ENCODE measurements around the gene TRPC4AP. TPM values are rescaled to one million over a fixed set of nuclear protein-coding genes. Genes with fewer than 3 reads are reported as not detected.
"Not testable (repeated sequence)": the region's sequence is repeated elsewhere in the genome, so short reads cannot be mapped to it uniquely, and the experiment has no call there.

Gene TRPC4AP
- polyA plus RNA-seq, 1 donor from 2014 or later: 53.4 TPM

GRCh38 chr20:35084998-35085397, 7.6 kb downstream of the TRPC4AP start:
- H3K36me3 Mint-ChIP-seq: no peaks in the 10 kb centered on the region
- no peaks in the 10 kb centered on the region for H3K27me3 Mint-ChIP-seq
- no peaks in the 10 kb centered on the region for H3K9me3 Mint-ChIP-seq
- no peak overlapping the region for H3K4me3 Mint-ChIP-seq
- H3K4me1 Mint-ChIP-seq: peaks cover 17 to 31% (median 18%) of the 10 kb centered on the region in 3 donors
- H3K27ac Mint-ChIP-seq: no peak overlapping the region

GRCh38 chr20:35080348-35080642, 12.3 kb downstream of the TRPC4AP start:
- H3K36me3 Mint-ChIP-seq, H3K27ac Mint-ChIP-seq, H3K9me3 Mint-ChIP-seq, H3K27me3 Mint-ChIP-seq, H3K4me3 Mint-ChIP-seq: not testable (repeated sequence)
- H3K4me1 Mint-ChIP-seq: peaks cover 18 to 22% (median 18%) of the 10 kb centered on the region in 3 donors

- Mint-ChIP-seq H3K27ac (peak overlapping the region in 1 of 3 donors; percentile 31), H3K4me3 (peak overlapping the region in 1 of 4 donors; percentile 41), H3K4me1 (peaks cover 14 to 22% (median 15%) of the 10 kb centered on the region in 3 donors), H3K27me3 (no peaks in the 10 kb centered on the region), H3K9me3 (no peaks in the 10 kb centered on the region), H3K36me3 (peaks cover 8% of the 10 kb centered on the region)
These were observed 12.9 kb downstream of the TRPC4AP start for GRCh38 chr20:35079472-35080347.

- peaks cover 0 to 3% (median 0%) of the 10 kb centered on the region in 3 donors for H3K9me3 Mint-ChIP-seq
- H3K36me3 Mint-ChIP-seq: peaks cover 10% of the 10 kb centered on the region
- H3K27ac Mint-ChIP-seq: no peak overlapping the region
These were observed 14.7 kb downstream of the TRPC4AP start for GRCh38 chr20:35077872-35078271.

GRCh38 chr20:35077341-35077740, 15.3 kb downstream of the TRPC4AP start:
- Mint-ChIP-seq H3K27ac (no peak overlapping the region), H3K36me3 (peaks cover 10% of the 10 kb centered on the region), H3K4me1 (peaks cover 8 to 17% (median 11%) of the 10 kb centered on the region in 3 donors), H3K4me3 (no peak overlapping the region), H3K27me3 (no peaks in the 10 kb centered on the region), H3K9me3 (peaks cover 0 to 5% (median 0%) of the 10 kb centered on the region in 3 donors)

More at GRCh38 chr20:35077872-35078271, 14.7 kb downstream of the TRPC4AP start:
- no peak overlapping the region for H3K4me3 Mint-ChIP-seq
- H3K4me1 Mint-ChIP-seq: peaks cover 11 to 20% (median 13%) of the 10 kb centered on the region in 3 donors
- H3K27me3 Mint-ChIP-seq: no peaks in the 10 kb centered on the region

- not testable (repeated sequence) for H3K27me3 Mint-ChIP-seq, H3K4me3 Mint-ChIP-seq
- H3K4me1 Mint-ChIP-seq: peaks cover 18 to 22% (median 20%) of the 10 kb centered on the region in 3 donors
These were observed 21.0 kb downstream of the TRPC4AP start for GRCh38 chr20:35071436-35072153.

GRCh38 chr20:35066194-35066593, 26.4 kb downstream of the TRPC4AP start:
- no peak overlapping the region for H3K27ac Mint-ChIP-seq
- H3K27me3 Mint-ChIP-seq: no peaks in the 10 kb centered on the region
- peaks cover 28 to 46% (median 35%) of the 10 kb centered on the region in 3 donors for H3K4me1 Mint-ChIP-seq
- H3K4me3 Mint-ChIP-seq: no peak overlapping the region
- peaks cover 10% of the 10 kb centered on the region for H3K36me3 Mint-ChIP-seq
- no peaks in the 10 kb centered on the region for H3K9me3 Mint-ChIP-seq

More at GRCh38 chr20:35071436-35072153, 21.0 kb downstream of the TRPC4AP start:
- H3K36me3 Mint-ChIP-seq: peaks cover 10% of the 10 kb centered on the region
- not testable (repeated sequence) for H3K9me3 Mint-ChIP-seq
- H3K27ac Mint-ChIP-seq: peak overlapping the region in 1 of 3 donors; percentile 64

- no peak overlapping the region for H3K4me3 Mint-ChIP-seq
- peaks cover 23 to 44% (median 30%) of the 10 kb centered on the region in 3 donors for H3K4me1 Mint-ChIP-seq
- H3K27me3 Mint-ChIP-seq: no peaks in the 10 kb centered on the region
- H3K27ac Mint-ChIP-seq: peak overlapping the region in 1 of 3 donors; percentile 6
- H3K9me3 Mint-ChIP-seq: no peaks in the 10 kb centered on the region
- H3K36me3 Mint-ChIP-seq: peaks cover 11% of the 10 kb centered on the region
These were observed 27.4 kb downstream of the TRPC4AP start for GRCh38 chr20:35065181-35065580.

- peaks cover 9% of the 10 kb centered on the region for H3K36me3 Mint-ChIP-seq
- no peak overlapping the region for H3K27ac Mint-ChIP-seq
- H3K4me1 Mint-ChIP-seq: peaks cover 21 to 44% (median 36%) of the 10 kb centered on the region in 3 donors
- no peaks in the 10 kb centered on the region for H3K27me3 Mint-ChIP-seq
- no peaks in the 10 kb centered on the region for H3K9me3 Mint-ChIP-seq
- no peak overlapping the region for H3K4me3 Mint-ChIP-seq
These were observed 29.4 kb downstream of the TRPC4AP start for GRCh38 chr20:35063168-35063567.

GRCh38 chr20:35062478-35062877, 30.1 kb downstream of the TRPC4AP start:
- Mint-ChIP-seq H3K36me3 (peaks cover 7% of the 10 kb centered on the region), H3K27ac (no peak overlapping the region), H3K4me1 (peaks cover 18 to 43% (median 41%) of the 10 kb centered on the region in 3 donors)

GRCh38 chr20:35060168-35060567, 32.4 kb downstream of the TRPC4AP start:
- H3K9me3 Mint-ChIP-seq: no peaks in the 10 kb centered on the region
- H3K36me3 Mint-ChIP-seq: peaks cover 7% of the 10 kb centered on the region
- no peak overlapping the region for H3K4me3 Mint-ChIP-seq
- no peak overlapping the region for H3K27ac Mint-ChIP-seq
- H3K27me3 Mint-ChIP-seq: no peaks in the 10 kb centered on the region
- H3K4me1 Mint-ChIP-seq: peaks cover 26 to 51% (median 46%) of the 10 kb centered on the region in 3 donors

More at GRCh38 chr20:35062478-35062877, 30.1 kb downstream of the TRPC4AP start:
- Mint-ChIP-seq H3K4me3 (no peak overlapping the region), H3K9me3 (no peaks in the 10 kb centered on the region), H3K27me3 (no peaks in the 10 kb centered on the region)

- H3K27me3 Mint-ChIP-seq: no peaks in the 10 kb centered on the region
- no peak overlapping the region for H3K4me3 Mint-ChIP-seq
- peaks cover 7% of the 10 kb centered on the region for H3K36me3 Mint-ChIP-seq
- peaks cover 27 to 51% (median 46%) of the 10 kb centered on the region in 3 donors for H3K4me1 Mint-ChIP-seq
- H3K27ac Mint-ChIP-seq: peak overlapping the region in 1 of 3 donors; percentile 13
- no peaks in the 10 kb centered on the region for H3K9me3 Mint-ChIP-seq
These were observed 33.0 kb downstream of the TRPC4AP start for GRCh38 chr20:35059612-35060011.

- no peak overlapping the region for H3K4me3 Mint-ChIP-seq
- no peak overlapping the region for H3K27ac Mint-ChIP-seq
- H3K4me1 Mint-ChIP-seq: peaks cover 27 to 50% (median 46%) of the 10 kb centered on the region in 3 donors
- H3K36me3 Mint-ChIP-seq: peaks cover 7% of the 10 kb centered on the region
- no peaks in the 10 kb centered on the region for H3K9me3 Mint-ChIP-seq
- no peaks in the 10 kb centered on the region for H3K27me3 Mint-ChIP-seq
These were observed 33.5 kb downstream of the TRPC4AP start for GRCh38 chr20:35059110-35059509.

GRCh38 chr20:35055445-35056276, 36.9 kb downstream of the TRPC4AP start:
- peak overlapping the region; percentile 53 to 78 (median 72) for H3K4me3 Mint-ChIP-seq
- peaks cover 3% of the 10 kb centered on the region for H3K36me3 Mint-ChIP-seq
- peak overlapping the region in 2 of 3 donors; percentile 8 to 36 for H3K27ac Mint-ChIP-seq
- no peaks in the 10 kb centered on the region for H3K27me3 Mint-ChIP-seq
- no peaks in the 10 kb centered on the region for H3K9me3 Mint-ChIP-seq
- H3K4me1 Mint-ChIP-seq: peaks cover 20 to 34% (median 27%) of the 10 kb centered on the region in 3 donors

All from IgD-negative memory B cell (primary cell).